Esophagus squamous epithelium (tissue), 5 donors: ENCODE results near the gene EYS. TPM values are rescaled to one million over a fixed set of nuclear protein-coding genes. Genes with fewer than 3 reads are reported as not detected.

Source experiments
- DNase-seq: peaks from one replicate; lab custom pipeline; 2025; lab: John Stamatoyannopoulos, UW
- H3K27ac ChIP-seq, 4 donors: fragments of 200-600 bp; sonication (generic); one replicate each; pipeline ENCODE4 v1.5.1; 2016 to 2019; ENCODE audit warnings: mild to moderate bottlenecking in 1 of 4
- H3K27me3 ChIP-seq, 4 donors: fragments of 200-600 bp; sonication (generic); 1 replicate in 3 of 4; 2 replicates in 1 of 4; pipeline versions ENCODE4 v1.5.1 to v1.6.0; 2017 to 2021; ENCODE audit warnings: antibody characterized with exemption in 1 of 4
- H3K36me3 ChIP-seq, 3 donors: fragments of 200-600 bp; sonication (generic); one replicate each; pipeline ENCODE4 v1.5.1; 2016 to 2019
- H3K4me1 ChIP-seq, 3 donors: fragments of 200-600 bp; sonication (generic); one replicate each; pipeline ENCODE4 v1.5.1; 2017 to 2019
- H3K4me3 ChIP-seq, 4 donors: fragments of 200-600 bp; sonication (generic); 1 replicate in 3 of 4; 2 replicates in 1 of 4; pipeline ENCODE4 v1.5.1; 2016 to 2019; ENCODE audit warnings: mild to moderate bottlenecking in 2 of 4, moderate library complexity in 1 of 4
- H3K9me3 ChIP-seq, 3 donors: fragments of 200-600 bp; sonication (generic); one replicate each; pipeline ENCODE4 v1.5.1; 2016 to 2019
- CTCF ChIP-seq, 6 experiments: fragments of 450-650 bp in 4 of 6; fragments of 200-600 bp in 2 of 6; sonication (generic) in 2 of 6; IDR thresholded peaks; one replicate each; pipeline ENCODE4 v1.5.1; 2016 to 2019; ENCODE audit warnings: antibody characterized with exemption in 6 of 6, mild to moderate bottlenecking in 4 of 6, moderate library complexity in 4 of 6
- POLR2A ChIP-seq, 4 donors: fragments of 450-650 bp; IDR thresholded peaks; one replicate each; pipeline ENCODE4 v1.6.1; 2017; ENCODE audit warnings: antibody characterized with exemption in 4 of 4, mild to moderate bottlenecking in 4 of 4, moderate library complexity in 3 of 4
- WGBS, 2 donors: methylation state at CpG; one replicate each; pipeline ENCODE4 v1.1.5; 2018; 5-methylcytosine and 5-hydroxymethylcytosine counted together
- intact Hi-C: fragments of 100-400 bp; cut with DNase I; formaldehyde crosslinking; loops from one replicate; pipeline ENCODE4 v1.15.0; 2022
- total RNA-seq, 4 donors: library from RNA; depleted of rRNA; stranded (reverse); fragments of >200 nt; gene quantifications; one replicate each; pipeline ENCODE4 v1.1.0, GENCODE V29; 2016
- donor health status: DM: yes; HTN: yes; CAD: no.

Gene EYS
- total RNA-seq, 4 donors from 2014 or later: 0.87 TPM; not detected in 3

- TF ChIP-seq CTCF (IDR thresholded peaks at IDR 0.05) (no peak), POLR2A (IDR thresholded peaks at IDR 0.05) (no peak)
- Histone ChIP-seq H3K9me3 (peaks cover 0 to 10% (median 6%) of the 10 kb centered on the region in 3 donors), H3K27me3 (no peaks in the 10 kb centered on the region), H3K27ac (no peak overlapping the region), H3K4me1 (no peaks in the 10 kb centered on the region), H3K36me3 (no peaks in the 10 kb centered on the region), H3K4me3 (no peak overlapping the region)
- intact Hi-C loops: no loop called here
- 56 to 64% methylated on average over 3 of the region's 3 CpGs for WGBS, 2 donors
- DNase-seq: no peak
Observed at GRCh38 chr6:65199121-65199520, 507.9 kb downstream of the EYS start.

- intact Hi-C loops: no loop called here
- no peak for DNase-seq
- Histone ChIP-seq H3K4me3 (no peak overlapping the region), H3K9me3 (no peaks in the 10 kb centered on the region), H3K27me3 (no peaks in the 10 kb centered on the region), H3K36me3 (no peaks in the 10 kb centered on the region), H3K4me1 (no peaks in the 10 kb centered on the region), H3K27ac (no peak overlapping the region)
- 84 to 90% methylated on average over 2 of the region's 2 CpGs for WGBS, 2 donors
- TF ChIP-seq CTCF (IDR thresholded peaks at IDR 0.05) (no peak), POLR2A (IDR thresholded peaks at IDR 0.05) (no peak)
Observed at GRCh38 chr6:65191471-65191870, 515.6 kb downstream of the EYS start.

GRCh38 chr6:65189236-65189881 lies 517.7 kb downstream of the EYS start:
- 49% methylated on average over 5 of the region's 5 CpGs for whole genome bisulfite sequencing, 2 donors
- no peaks in the 10 kb centered on the region for H3K9me3 ChIP-seq

GRCh38 chr6:65186826-65187225 lies 520.2 kb downstream of the EYS start:
- Histone ChIP-seq H3K36me3 (no peaks in the 10 kb centered on the region), H3K27ac (no peak overlapping the region), H3K4me3 (no peak overlapping the region), H3K9me3 (no peaks in the 10 kb centered on the region), H3K4me1 (no peaks in the 10 kb centered on the region), H3K27me3 (no peaks in the 10 kb centered on the region)
- intact Hi-C loops: no loop called here
- WGBS, 2 donors: 19 to 26% methylated on average over 1 of the region's 1 CpG
- no peak for TF ChIP-seq POLR2A (IDR thresholded peaks at IDR 0.05)
- no peak for DNase-seq

More at GRCh38 chr6:65189236-65189881, 517.7 kb downstream of the EYS start:
- TF ChIP-seq CTCF (IDR thresholded peaks at IDR 0.05) (no peak), POLR2A (IDR thresholded peaks at IDR 0.05) (no peak)
- no peak for DNase-seq
- H3K27me3 ChIP-seq: no peaks in the 10 kb centered on the region
- no peaks in the 10 kb centered on the region for H3K36me3 ChIP-seq
- intact Hi-C loops: no loop called here
- H3K4me1 ChIP-seq: no peaks in the 10 kb centered on the region
- no peak overlapping the region for H3K4me3 ChIP-seq
- no peak overlapping the region for H3K27ac ChIP-seq

- TF ChIP-seq CTCF (IDR thresholded peaks at IDR 0.05) (no peak), POLR2A (IDR thresholded peaks at IDR 0.05) (no peak)
- Histone ChIP-seq H3K9me3 (no peaks in the 10 kb centered on the region), H3K4me1 (no peaks in the 10 kb centered on the region), H3K4me3 (no peak overlapping the region), H3K27ac (no peak overlapping the region), H3K36me3 (no peaks in the 10 kb centered on the region), H3K27me3 (no peaks in the 10 kb centered on the region)
- no peak for DNase-seq
- intact Hi-C loops: no loop called here
- 52 to 61% methylated on average over 2 of the region's 2 CpGs for WGBS, 2 donors
Observed at GRCh38 chr6:65182681-65183080, 524.3 kb downstream of the EYS start.
